SK-N-SH (cell line): ENCODE results near the gene POLR2A. TPM values are rescaled to one million over a fixed set of nuclear protein-coding genes. Genes with fewer than 3 reads are reported as not detected.

Experiments used
- CTCF ChIA-PET: fragments of 300-600, 350-600 bp; formaldehyde crosslinking; extraction: SDS; loops from one replicate; lab custom pipeline; 2021; lab: Yijun Ruan, JAX
- POLR2A ChIA-PET: fragments of 350-600 bp; sonication (Branson Sonifier 250); formaldehyde crosslinking; extraction: SDS; loops from one replicate; lab custom pipeline; 2020; ENCODE audit warnings: antibody characterized with exemption, inconsistent platforms; lab: Yijun Ruan, JAX
- DNase-seq: peaks from one replicate; pipeline ENCODE4 v3.0.0; 2012
- H2AFZ ChIP-seq: fragments of 200-600 bp; sonication (generic); 2 replicates; pipeline ENCODE4 v1.8.1; 2016; ENCODE audit warnings: antibody characterized with exemption, mild to moderate bottlenecking, low read depth
- H3F3A ChIP-seq: fragments of 200-600 bp; sonication (generic); replicated peaks from 2 replicates; pipeline ENCODE3; 2016; ENCODE audit warnings: antibody characterized with exemption, mild to moderate bottlenecking; ENCODE audit not compliant: insufficient read depth
- H3K27ac ChIP-seq, 2 experiments: fragments of 200-500 bp in 1 of 2; fragments of 200-600 bp in 1 of 2; sonication (Bioruptor generic) in 1 of 2; sonication (generic), shearing (Covaris generic) in 1 of 2; 2 replicates each; pipeline versions ENCODE4 v1.5.1 to v1.6.1; 2014 to 2016; ENCODE audit warnings: low read depth in 2 of 2, inconsistent platforms in 1 of 2, low read length in 1 of 2, mild to moderate bottlenecking in 1 of 2, mixed read lengths in 1 of 2
- H3K27me3 ChIP-seq: fragments of 200-600 bp; sonication (generic), shearing (Covaris generic); 2 replicates; pipeline ENCODE4 v1.6.1; 2016; ENCODE audit warnings: mixed run types; ENCODE audit not compliant: insufficient read depth
- H3K36me3 ChIP-seq, 2 experiments: fragments of 200-500 bp in 1 of 2; fragments of 200-600 bp in 1 of 2; sonication (Bioruptor generic) in 1 of 2; sonication (generic) in 1 of 2; replicated peaks in 1 of 2; 2 replicates each; pipeline versions ENCODE3 to v1.5.1; 2014 to 2016; ENCODE audit warnings: low read length in 1 of 2, mild to moderate bottlenecking in 1 of 2; ENCODE audit not compliant: insufficient read depth in 2 of 2, control insufficient read depth in 1 of 2
- H3K4me1 ChIP-seq, 2 experiments: fragments of 200-500 bp in 1 of 2; fragments of 200-600 bp in 1 of 2; sonication (Bioruptor generic) in 1 of 2; sonication (generic), shearing (Covaris generic) in 1 of 2; 2 replicates each; pipeline versions ENCODE4 v1.5.1 to v1.6.1; 2014 to 2016; ENCODE audit warnings: low read depth in 1 of 2, low read length in 1 of 2, mixed run types in 1 of 2; ENCODE audit not compliant: insufficient read depth in 2 of 2, control insufficient read depth in 1 of 2
- H3K4me2 ChIP-seq: fragments of 200-600 bp; sonication (generic), shearing (Covaris generic); 2 replicates; pipeline ENCODE4 v1.6.1; 2017; ENCODE audit warnings: mixed run types
- H3K4me3 ChIP-seq, 2 experiments: fragments of 200-500 bp in 1 of 2; fragments of 200-600 bp in 1 of 2; sonication (Bioruptor generic) in 1 of 2; sonication (generic), shearing (Covaris generic) in 1 of 2; 2 replicates each; pipeline versions ENCODE4 v1.5.1 to v1.8.1; 2014 to 2016; ENCODE audit warnings: low read depth in 2 of 2, inconsistent platforms in 1 of 2, low read length in 1 of 2, mild to moderate bottlenecking in 1 of 2, mixed read lengths in 1 of 2, moderate library complexity in 1 of 2
- H3K79me2 ChIP-seq: fragments of 200-600 bp; sonication (generic); 2 replicates; pipeline ENCODE4 v1.8.1; 2017; ENCODE audit warnings: mild to moderate bottlenecking; ENCODE audit not compliant: insufficient read depth
- H3K9ac ChIP-seq: fragments of 200-600 bp; sonication (generic); 2 replicates; pipeline ENCODE4 v1.6.1; 2017; ENCODE audit warnings: mixed run types
- H3K9me2 ChIP-seq: fragments of 200-600 bp; sonication (generic); 2 replicates; pipeline ENCODE4 v1.6.1; 2017; ENCODE audit warnings: mixed run types
- H3K9me3 ChIP-seq: fragments of 200-600 bp; sonication (generic); 2 replicates; pipeline ENCODE4 v1.6.1; 2017; ENCODE audit warnings: mixed run types, mild to moderate bottlenecking, moderate library complexity
- H4K20me1 ChIP-seq: fragments of 200-600 bp; sonication (generic); 2 replicates; pipeline ENCODE4 v1.6.1; 2017; ENCODE audit warnings: mild to moderate bottlenecking, mixed run types; ENCODE audit not compliant: insufficient read depth
- CHD2 ChIP-seq: fragments of 150-350 bp; IDR thresholded peaks from 2 replicates; pipeline ENCODE4 v1.6.1; 2018; ENCODE audit warnings: low read length; ENCODE audit not compliant: partially characterized antibody
- ELF1 ChIP-seq: IDR thresholded peaks from 2 replicates; pipeline ENCODE4 v1.4.0; 2012
- FOSL2 ChIP-seq: IDR thresholded peaks from 2 replicates; pipeline ENCODE4 v1.4.0; 2012; ENCODE audit warnings: low read depth, mild to moderate bottlenecking, moderate library complexity, borderline replicate concordance
- FOXM1 ChIP-seq: IDR thresholded peaks from 2 replicates; pipeline ENCODE4 v1.4.0; 2012; ENCODE audit warnings: low read depth, mild to moderate bottlenecking
- GABPA ChIP-seq: IDR thresholded peaks from 2 replicates; pipeline ENCODE4 v1.4.0; 2012; ENCODE audit warnings: low read depth, mild to moderate bottlenecking
- GATA2 ChIP-seq: sonication (generic); formaldehyde crosslinking; IDR thresholded peaks from 2 replicates; pipeline ENCODE4 v1.5.0; 2020; ENCODE audit warnings: mild to moderate bottlenecking, missing genetic modification reagents
- IRF3 ChIP-seq: fragments of 150-350 bp; IDR thresholded peaks from 2 replicates; pipeline ENCODE4 v1.6.1; 2016; ENCODE audit warnings: mild to moderate bottlenecking, low read depth, low read length
- JUND ChIP-seq: IDR thresholded peaks from 2 replicates; pipeline ENCODE4 v1.4.0; 2012
- MXI1 ChIP-seq: IDR thresholded peaks from 2 replicates; pipeline ENCODE4 v1.6.1; 2012; ENCODE audit warnings: mild to moderate bottlenecking, low read depth, low read length, improper control_type of control experiment
- NFIC ChIP-seq: IDR thresholded peaks from 2 replicates; pipeline ENCODE4 v1.4.0; 2012; ENCODE audit warnings: borderline replicate concordance
- RAD21 ChIP-seq: IDR thresholded peaks from 2 replicates; pipeline ENCODE4 v1.6.1; 2012; ENCODE audit warnings: mild to moderate bottlenecking, low read length
- RCOR1 ChIP-seq: fragments of 150-350 bp; IDR thresholded peaks from 2 replicates; pipeline ENCODE4 v1.6.1; 2017; ENCODE audit warnings: antibody characterized with exemption, low read length
- SIN3A ChIP-seq: IDR thresholded peaks from 2 replicates; pipeline ENCODE4 v1.6.1; 2012; ENCODE audit warnings: low read depth, mild to moderate bottlenecking, low read length, moderate library complexity, borderline replicate concordance
- SMC3 ChIP-seq: IDR thresholded peaks from 2 replicates; pipeline ENCODE4 v1.6.1; 2012; ENCODE audit warnings: low read depth, low read length, improper control_type of control experiment
- TCF12 ChIP-seq: IDR thresholded peaks from 2 replicates; pipeline ENCODE4 v1.4.0; 2012
- TEAD4 ChIP-seq: IDR thresholded peaks from 2 replicates; pipeline ENCODE4 v1.4.0; 2012; ENCODE audit warnings: mild to moderate bottlenecking, borderline replicate concordance; ENCODE audit not compliant: insufficient read depth
- YY1 ChIP-seq: IDR thresholded peaks from 2 replicates; pipeline ENCODE4 v1.4.0; 2012; ENCODE audit warnings: low read depth, mild to moderate bottlenecking
- WGBS: methylation state at CpG from one replicate; pipeline ENCODE4 v1.1.6; 2017; ENCODE audit warnings: low lambda C conversion rate; 5-methylcytosine and 5-hydroxymethylcytosine counted together
- polyA plus RNA-seq, 3 experiments: library from polyadenylated mRNA; depleted of rRNA; stranded (reverse); fragments of >200 nt; gene quantifications; 2 replicates each; pipeline ENCODE4 v1.2.3, GENCODE V29; 2012
- TF ChIP-seq, protein P1 (sequence below): IDR thresholded peaks from 2 replicates; pipeline ENCODE4 v1.4.0; 2012; ENCODE audit warnings: low read depth
- TF ChIP-seq, protein P2 (sequence below): IDR thresholded peaks from 2 replicates; pipeline ENCODE4 v1.6.1; 2012; ENCODE audit warnings: mild to moderate bottlenecking, low read depth, low read length, moderate library complexity
- TF ChIP-seq, protein P3 (sequence below): fragments of 200-600 bp; sonication (generic); IDR thresholded peaks from 2 replicates; pipeline ENCODE4 v1.6.1; 2017; ENCODE audit warnings: antibody characterized with exemption, mild to moderate bottlenecking, moderate library complexity
- TF ChIP-seq, protein P4 (sequence below): IDR thresholded peaks from 2 replicates; pipeline ENCODE4 v1.4.0; 2012; ENCODE audit warnings: low read depth, borderline replicate concordance
- TF ChIP-seq, protein P5 (sequence below): fragments of 150-350 bp; IDR thresholded peaks from 2 replicates; pipeline ENCODE4 v1.6.1; 2017; ENCODE audit warnings: antibody characterized with exemption, low read length, low read depth, borderline replicate concordance

Gene POLR2A
- polyA plus RNA-seq, 1 of the 3 experiments (the other 2 are of a cell fraction) = 37.3 TPM

DNA sequence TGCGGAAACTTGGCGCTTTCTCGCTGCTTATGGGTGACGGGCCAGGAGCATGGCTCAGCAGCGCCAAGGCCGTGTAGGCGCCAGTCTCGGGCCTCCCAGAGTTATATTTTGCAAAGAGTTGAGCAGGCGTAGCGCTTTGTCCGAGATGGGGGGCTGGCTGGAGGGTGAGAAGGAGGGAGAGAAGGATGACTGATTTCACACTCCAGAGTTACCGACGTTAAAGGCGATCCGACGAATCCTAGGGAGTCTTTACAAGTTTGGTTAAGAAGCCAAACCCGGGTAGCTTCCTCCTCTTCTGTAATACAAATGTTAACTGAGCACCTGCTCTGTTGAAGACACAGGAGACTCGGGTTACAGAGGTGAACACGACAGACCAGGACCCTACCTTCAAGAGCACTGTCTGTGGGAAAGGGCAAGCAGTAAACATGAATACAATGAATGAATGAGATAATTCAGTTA lies 782 bp downstream of the POLR2A start:
- no peak for DNase-seq
- Histone ChIP-seq H3K9me2 (no peaks in the 10 kb centered on the region), H3F3A (peaks cover 9% of the 10 kb centered on the region), H3K27ac (peak overlapping the region; percentile 72 to 99)
- POLR2A ChIA-PET = interaction anchor here (0.6 to 2.3 kb wide), 8 partner anchors 28 to 202 kb away, joined by 3 to 19 read pairs (median 6); partner anchors contain the start of genes FGF11, TP53 and WRAP53
- TF ChIP-seq TCF12 = 0 out of 2 replicates have a peak, but pooled peaks have one; percentile 14
- 0 out of 2 replicates have a peak, but pooled peaks have one; percentile 73 for TF ChIP-seq SIN3A
- TF ChIP-seq, protein P1, sequence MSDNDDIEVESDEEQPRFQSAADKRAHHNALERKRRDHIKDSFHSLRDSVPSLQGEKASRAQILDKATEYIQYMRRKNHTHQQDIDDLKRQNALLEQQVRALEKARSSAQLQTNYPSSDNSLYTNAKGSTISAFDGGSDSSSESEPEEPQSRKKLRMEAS = peak; percentile 83; the same call in 1 of the 2 replicates
- no peak for TF ChIP-seq IRF3
- TF ChIP-seq ELF1 = no peak
- no peak for TF ChIP-seq YY1
- TF ChIP-seq GATA2 (CRISPR knock-in tag) = no peak
- no peak for TF ChIP-seq TEAD4
- TF ChIP-seq SMC3 = no peak
- peak; percentile 51; the same call in 1 of the 2 replicates for TF ChIP-seq NFIC
- TF ChIP-seq FOXM1 = no peak
- peak; percentile 94; the same call in 1 of the 2 replicates for TF ChIP-seq MXI1
- TF ChIP-seq, protein P2, sequence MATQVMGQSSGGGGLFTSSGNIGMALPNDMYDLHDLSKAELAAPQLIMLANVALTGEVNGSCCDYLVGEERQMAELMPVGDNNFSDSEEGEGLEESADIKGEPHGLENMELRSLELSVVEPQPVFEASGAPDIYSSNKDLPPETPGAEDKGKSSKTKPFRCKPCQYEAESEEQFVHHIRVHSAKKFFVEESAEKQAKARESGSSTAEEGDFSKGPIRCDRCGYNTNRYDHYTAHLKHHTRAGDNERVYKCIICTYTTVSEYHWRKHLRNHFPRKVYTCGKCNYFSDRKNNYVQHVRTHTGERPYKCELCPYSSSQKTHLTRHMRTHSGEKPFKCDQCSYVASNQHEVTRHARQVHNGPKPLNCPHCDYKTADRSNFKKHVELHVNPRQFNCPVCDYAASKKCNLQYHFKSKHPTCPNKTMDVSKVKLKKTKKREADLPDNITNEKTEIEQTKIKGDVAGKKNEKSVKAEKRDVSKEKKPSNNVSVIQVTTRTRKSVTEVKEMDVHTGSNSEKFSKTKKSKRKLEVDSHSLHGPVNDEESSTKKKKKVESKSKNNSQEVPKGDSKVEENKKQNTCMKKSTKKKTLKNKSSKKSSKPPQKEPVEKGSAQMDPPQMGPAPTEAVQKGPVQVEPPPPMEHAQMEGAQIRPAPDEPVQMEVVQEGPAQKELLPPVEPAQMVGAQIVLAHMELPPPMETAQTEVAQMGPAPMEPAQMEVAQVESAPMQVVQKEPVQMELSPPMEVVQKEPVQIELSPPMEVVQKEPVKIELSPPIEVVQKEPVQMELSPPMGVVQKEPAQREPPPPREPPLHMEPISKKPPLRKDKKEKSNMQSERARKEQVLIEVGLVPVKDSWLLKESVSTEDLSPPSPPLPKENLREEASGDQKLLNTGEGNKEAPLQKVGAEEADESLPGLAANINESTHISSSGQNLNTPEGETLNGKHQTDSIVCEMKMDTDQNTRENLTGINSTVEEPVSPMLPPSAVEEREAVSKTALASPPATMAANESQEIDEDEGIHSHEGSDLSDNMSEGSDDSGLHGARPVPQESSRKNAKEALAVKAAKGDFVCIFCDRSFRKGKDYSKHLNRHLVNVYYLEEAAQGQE = no peak
- TF ChIP-seq, protein P3, sequence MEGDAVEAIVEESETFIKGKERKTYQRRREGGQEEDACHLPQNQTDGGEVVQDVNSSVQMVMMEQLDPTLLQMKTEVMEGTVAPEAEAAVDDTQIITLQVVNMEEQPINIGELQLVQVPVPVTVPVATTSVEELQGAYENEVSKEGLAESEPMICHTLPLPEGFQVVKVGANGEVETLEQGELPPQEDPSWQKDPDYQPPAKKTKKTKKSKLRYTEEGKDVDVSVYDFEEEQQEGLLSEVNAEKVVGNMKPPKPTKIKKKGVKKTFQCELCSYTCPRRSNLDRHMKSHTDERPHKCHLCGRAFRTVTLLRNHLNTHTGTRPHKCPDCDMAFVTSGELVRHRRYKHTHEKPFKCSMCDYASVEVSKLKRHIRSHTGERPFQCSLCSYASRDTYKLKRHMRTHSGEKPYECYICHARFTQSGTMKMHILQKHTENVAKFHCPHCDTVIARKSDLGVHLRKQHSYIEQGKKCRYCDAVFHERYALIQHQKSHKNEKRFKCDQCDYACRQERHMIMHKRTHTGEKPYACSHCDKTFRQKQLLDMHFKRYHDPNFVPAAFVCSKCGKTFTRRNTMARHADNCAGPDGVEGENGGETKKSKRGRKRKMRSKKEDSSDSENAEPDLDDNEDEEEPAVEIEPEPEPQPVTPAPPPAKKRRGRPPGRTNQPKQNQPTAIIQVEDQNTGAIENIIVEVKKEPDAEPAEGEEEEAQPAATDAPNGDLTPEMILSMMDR = peak; percentile 25
- TF ChIP-seq, protein P4, sequence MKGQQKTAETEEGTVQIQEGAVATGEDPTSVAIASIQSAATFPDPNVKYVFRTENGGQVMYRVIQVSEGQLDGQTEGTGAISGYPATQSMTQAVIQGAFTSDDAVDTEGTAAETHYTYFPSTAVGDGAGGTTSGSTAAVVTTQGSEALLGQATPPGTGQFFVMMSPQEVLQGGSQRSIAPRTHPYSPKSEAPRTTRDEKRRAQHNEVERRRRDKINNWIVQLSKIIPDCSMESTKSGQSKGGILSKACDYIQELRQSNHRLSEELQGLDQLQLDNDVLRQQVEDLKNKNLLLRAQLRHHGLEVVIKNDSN = no peak
- no peak for TF ChIP-seq RCOR1
- TF ChIP-seq CHD2 = no peak
- no peak; the same call in 1 of the 2 replicates for TF ChIP-seq GABPA
- no peak for TF ChIP-seq FOSL2
- TF ChIP-seq, protein P5, sequence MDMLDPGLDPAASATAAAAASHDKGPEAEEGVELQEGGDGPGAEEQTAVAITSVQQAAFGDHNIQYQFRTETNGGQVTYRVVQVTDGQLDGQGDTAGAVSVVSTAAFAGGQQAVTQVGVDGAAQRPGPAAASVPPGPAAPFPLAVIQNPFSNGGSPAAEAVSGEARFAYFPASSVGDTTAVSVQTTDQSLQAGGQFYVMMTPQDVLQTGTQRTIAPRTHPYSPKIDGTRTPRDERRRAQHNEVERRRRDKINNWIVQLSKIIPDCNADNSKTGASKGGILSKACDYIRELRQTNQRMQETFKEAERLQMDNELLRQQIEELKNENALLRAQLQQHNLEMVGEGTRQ = no peak
- peak; percentile 18; the same call in 1 of the 2 replicates for TF ChIP-seq RAD21
- no peak for TF ChIP-seq JUND
- TF ChIP-seq, all 33 proteins: peak for 7
- Histone ChIP-seq H3K27me3 (no peaks in the 10 kb centered on the region), H3K4me3 (peak overlapping the region; percentile 85 to 100), H3K79me2 (peaks cover 82% of the 10 kb centered on the region), H4K20me1 (peaks cover 52% of the 10 kb centered on the region), H2AFZ (no peak overlapping the region), H3K4me1 (peaks cover 30 to 34% of the 10 kb centered on the region in 2 experiments), H3K9ac (peak overlapping the region; percentile 100), H3K4me2 (peak overlapping the region; percentile 90), H3K9me3 (no peaks in the 10 kb centered on the region), H3K36me3 (peaks cover 0 to 3% of the 10 kb centered on the region in 2 experiments)
- WGBS = under 1% methylated on average over 15 of the region's 19 CpGs
- CTCF ChIA-PET = interaction anchor here (0.9 to 4.4 kb wide), 5 partner anchors 12 to 308 kb away, joined by 3 to 22 read pairs (median 4); no protein-coding TSS in a partner anchor
